ENCODE results near the gene TMEM30A. TPM values are rescaled to one million over a fixed set of nuclear protein-coding genes. Genes with fewer than 3 reads are reported as not detected.

Gene TMEM30A
- total RNA-seq, 4 donors from 2014 or later = 32.5 to 59.8 (median 54.7) TPM

GRCh38 chr6:75307364-75308004 lies 22.9 kb upstream of the TMEM30A start:
- no peak for TF ChIP-seq CTCF (IDR thresholded peaks at IDR 0.05)
- TF ChIP-seq POLR2A (IDR thresholded peaks at IDR 0.05) = no peak
- intact Hi-C loops (cut with DNase I; ENCODE audit: low total_unique reads) = loop anchor here (10.0 kb wide), 1 partner anchor 207 kb away; no protein-coding TSS in a partner anchor
- H3K4me3 ChIP-seq (ENCODE audit: low read depth, poor library complexity, severe bottlenecking) = no peak overlapping the region
- WGBS, 2 donors = 50 to 67% methylated on average over 2 of the region's 2 CpGs
- DNase-seq (ENCODE audit: low spot score in 2 of 2) = no peak

- no peak overlapping the region for H3K4me3 ChIP-seq (ENCODE audit: low read depth, poor library complexity, severe bottlenecking)
- WGBS, 2 donors = 60 to 73% methylated on average over 3 of the region's 3 CpGs
- intact Hi-C loops (cut with DNase I; ENCODE audit: low total_unique reads) = loop anchor here (10.0 kb wide), 1 partner anchor 209 kb away; no protein-coding TSS in a partner anchor
- TF ChIP-seq CTCF (IDR thresholded peaks at IDR 0.05) (no peak), POLR2A (IDR thresholded peaks at IDR 0.05) (no peak)
- no peak for DNase-seq (ENCODE audit: low spot score in 2 of 2)
Observed at GRCh38 chr6:75306064-75306463, 21.5 kb upstream of the TMEM30A start.

- intact Hi-C loops (cut with DNase I; ENCODE audit: low total_unique reads) = loop anchor here (10.0 kb wide), 1 partner anchor 209 kb away; no protein-coding TSS in a partner anchor
- TF ChIP-seq POLR2A (IDR thresholded peaks at IDR 0.05) (no peak), CTCF (IDR thresholded peaks at IDR 0.05) (no peak)
- no peak overlapping the region for H3K4me3 ChIP-seq (ENCODE audit: low read depth, poor library complexity, severe bottlenecking)
- 70 to 78% methylated on average over 5 of the region's 5 CpGs for WGBS, 2 donors
- no peak for DNase-seq (ENCODE audit: low spot score in 2 of 2)
Observed at GRCh38 chr6:75305573-75305972, 21.0 kb upstream of the TMEM30A start.

GRCh38 chr6:75302280-75302679 lies 17.7 kb upstream of the TMEM30A start:
- H3K4me3 ChIP-seq (ENCODE audit: low read depth, poor library complexity, severe bottlenecking) = no peak overlapping the region
- WGBS, 2 donors = 91 to 95% methylated on average over 3 of the region's 3 CpGs
- no peak for TF ChIP-seq CTCF (IDR thresholded peaks at IDR 0.05)
- DNase-seq (ENCODE audit: low spot score in 2 of 2) = no peak
- intact Hi-C loops (cut with DNase I; ENCODE audit: low total_unique reads) = loop anchor here (10.0 kb wide), 1 partner anchor 213 kb away; no protein-coding TSS in a partner anchor

- H3K4me3 ChIP-seq (ENCODE audit: low read depth, poor library complexity, severe bottlenecking) = no peak overlapping the region
- TF ChIP-seq CTCF (IDR thresholded peaks at IDR 0.05) (no peak), POLR2A (IDR thresholded peaks at IDR 0.05) (no peak)
- DNase-seq (ENCODE audit: low spot score in 2 of 2) = no peak
- intact Hi-C loops (cut with DNase I; ENCODE audit: low total_unique reads) = loop anchor here (10.0 kb wide), 1 partner anchor 213 kb away; no protein-coding TSS in a partner anchor
Observed at GRCh38 chr6:75301537-75301936, 16.9 kb upstream of the TMEM30A start.

- no peak overlapping the region for H3K4me3 ChIP-seq (ENCODE audit: low read depth, poor library complexity, severe bottlenecking)
- no peak for DNase-seq (ENCODE audit: low spot score in 2 of 2)
- 94 to 97% methylated on average over 2 of the region's 2 CpGs for WGBS, 2 donors
- intact Hi-C loops (cut with DNase I; ENCODE audit: low total_unique reads) = loop anchor here (10.0 kb wide), 1 partner anchor 214 kb away; no protein-coding TSS in a partner anchor
- no peak for TF ChIP-seq CTCF (IDR thresholded peaks at IDR 0.05)
- TF ChIP-seq POLR2A (IDR thresholded peaks at IDR 0.05) = no peak
Observed at GRCh38 chr6:75301088-75301487, 16.5 kb upstream of the TMEM30A start.

Data from lower leg skin (tissue), 4 donors.